Keratinocyte (primary cell): ENCODE data around the gene PARP9.

Experiments used
- EZH2 ChIP-seq: IDR thresholded peaks from one replicate; pipeline ENCODE4 v1.6.1; 2012; ENCODE audit warnings: inconsistent platforms, mild to moderate bottlenecking, low read length, moderate library complexity
- TF ChIP-seq, protein P1 (sequence below), 3 experiments: IDR thresholded peaks in 1 of 3; conservative IDR thresholded peaks in 1 of 3; optimal IDR thresholded peaks in 1 of 3; 2 replicates in 2 of 3; 3 replicates in 1 of 3; pipeline versions ENCODE3 to v1.5.1; 2011; ENCODE audit warnings: low read length in 3 of 3, mild to moderate bottlenecking in 3 of 3, moderate library complexity in 2 of 3, control low read depth in 1 of 3, inconsistent platforms in 1 of 3; ENCODE audit not compliant: insufficient read depth in 2 of 3; ENCODE audit errors: extremely low read depth in 1 of 3

DNA sequence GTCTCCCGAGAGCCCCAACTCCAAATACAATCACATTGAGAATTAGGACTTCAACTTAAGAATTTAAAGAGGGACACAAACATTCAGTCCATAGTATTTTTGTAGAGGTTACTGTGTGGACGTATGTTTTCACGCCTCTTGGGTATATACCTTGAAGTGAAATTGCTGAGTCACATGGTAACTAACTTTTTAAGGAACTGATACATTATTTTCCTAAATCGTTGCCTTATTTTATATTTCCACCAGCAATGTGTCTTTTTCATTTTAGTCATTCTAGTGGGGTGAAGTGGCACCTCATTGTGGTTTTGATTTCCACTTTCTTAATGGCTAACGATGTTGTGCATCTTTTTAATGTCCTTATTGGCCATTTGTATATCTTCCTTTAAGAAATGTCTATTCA lies 25.2 kb upstream of the PARP9 start:
- TF ChIP-seq, protein P1, sequence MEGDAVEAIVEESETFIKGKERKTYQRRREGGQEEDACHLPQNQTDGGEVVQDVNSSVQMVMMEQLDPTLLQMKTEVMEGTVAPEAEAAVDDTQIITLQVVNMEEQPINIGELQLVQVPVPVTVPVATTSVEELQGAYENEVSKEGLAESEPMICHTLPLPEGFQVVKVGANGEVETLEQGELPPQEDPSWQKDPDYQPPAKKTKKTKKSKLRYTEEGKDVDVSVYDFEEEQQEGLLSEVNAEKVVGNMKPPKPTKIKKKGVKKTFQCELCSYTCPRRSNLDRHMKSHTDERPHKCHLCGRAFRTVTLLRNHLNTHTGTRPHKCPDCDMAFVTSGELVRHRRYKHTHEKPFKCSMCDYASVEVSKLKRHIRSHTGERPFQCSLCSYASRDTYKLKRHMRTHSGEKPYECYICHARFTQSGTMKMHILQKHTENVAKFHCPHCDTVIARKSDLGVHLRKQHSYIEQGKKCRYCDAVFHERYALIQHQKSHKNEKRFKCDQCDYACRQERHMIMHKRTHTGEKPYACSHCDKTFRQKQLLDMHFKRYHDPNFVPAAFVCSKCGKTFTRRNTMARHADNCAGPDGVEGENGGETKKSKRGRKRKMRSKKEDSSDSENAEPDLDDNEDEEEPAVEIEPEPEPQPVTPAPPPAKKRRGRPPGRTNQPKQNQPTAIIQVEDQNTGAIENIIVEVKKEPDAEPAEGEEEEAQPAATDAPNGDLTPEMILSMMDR (optimal IDR thresholded peaks at IDR 0.05 in 1 of 3, IDR thresholded peaks at IDR 0.05 in 1 of 3, conservative IDR thresholded peaks at IDR 0.05 in 1 of 3; ENCODE audit: extremely low read depth in 1 of 3, insufficient read depth in 2 of 3, low read length in 3 of 3): no peak
- TF ChIP-seq EZH2: no peak
